Activated CD4-positive, alpha-beta T cell treated with anti-CD3 and anti-CD28 coated beads, Interleukin-2, Interleukin-4, amounts not matched to agents 100 ng/mL and 50 ng/mL, durations not matched to agents 16 hours and 8 hours (primary cell): ENCODE measurements around the gene MMRN2.
A peak's percentile ranks its signal among the peaks of the same experiment; 100 is the strongest.
"Not testable (repeated sequence)": the region's sequence is repeated elsewhere in the genome, so short reads cannot be mapped to it uniquely, and the experiment has no call there.

Experiments
- DNase-seq: peaks from one replicate; pipeline ENCODE4 v3.0.0-alpha.2; 2020; ENCODE audit warnings: low spot score

MMRN2 gene

GRCh38 chr10:86957471-86958115 lies at the start of gene MMRN2:
Gene MMRN2, minus strand, starts transcription at chr10:86957615. Its CDS starts 74 bp downstream, at chr10:86957541.
- no peak for DNase-seq

GRCh38 chr10:87007124-87007523 lies 49.7 kb upstream of the MMRN2 start:
- not testable (repeated sequence) for DNase-seq

- no peak for DNase-seq
Observed at GRCh38 chr10:87000491-87000890, 43.1 kb upstream of the MMRN2 start.

GRCh38 chr10:86999802-87000403 lies 42.5 kb upstream of the MMRN2 start:
- DNase-seq: not testable (repeated sequence)

GRCh38 chr10:86992929-86993328 lies 35.5 kb upstream of the MMRN2 start:
- no peak for DNase-seq

- DNase-seq: no peak
Observed at GRCh38 chr10:86992456-86992855, 35.0 kb upstream of the MMRN2 start.

- not testable (repeated sequence) for DNase-seq
Observed at GRCh38 chr10:86991362-86991761, 33.9 kb upstream of the MMRN2 start.

- DNase-seq: no peak
Observed at GRCh38 chr10:86988520-86988919, 31.1 kb upstream of the MMRN2 start.

GRCh38 chr10:86984498-86984897 lies 27.1 kb upstream of the MMRN2 start:
- not testable (repeated sequence) for DNase-seq

GRCh38 chr10:86981716-86982115 lies 24.3 kb upstream of the MMRN2 start:
- DNase-seq: no peak

GRCh38 chr10:86981020-86981419 lies 23.6 kb upstream of the MMRN2 start:
- not testable (repeated sequence) for DNase-seq

GRCh38 chr10:86979977-86980448 lies 22.6 kb upstream of the MMRN2 start:
- DNase-seq: no peak

- no peak for DNase-seq
Observed at GRCh38 chr10:86979296-86979818, 21.9 kb upstream of the MMRN2 start.

GRCh38 chr10:86978457-86978856 lies 21.0 kb upstream of the MMRN2 start:
- DNase-seq: not testable (repeated sequence)

GRCh38 chr10:86976362-86977056 lies 19.1 kb upstream of the MMRN2 start:
- DNase-seq: no peak

- no peak for DNase-seq
Observed at GRCh38 chr10:86974484-86974883, 17.1 kb upstream of the MMRN2 start.

- no peak for DNase-seq
Observed at GRCh38 chr10:86972613-86973380, 15.4 kb upstream of the MMRN2 start.

GRCh38 chr10:86971232-86971991 lies 14.0 kb upstream of the MMRN2 start:
- peak; percentile 81 for DNase-seq

GRCh38 chr10:86970982-86971231 lies 13.5 kb upstream of the MMRN2 start:
- no peak for DNase-seq

GRCh38 chr10:86970162-86970981 lies 13.0 kb upstream of the MMRN2 start:
- DNase-seq: no peak
